Neural progenitor cell (in vitro differentiated cells): ENCODE data around the gene SF3B6. TPM values are rescaled to one million over a fixed set of nuclear protein-coding genes. Genes with fewer than 3 reads are reported as not detected.

Source experiments
- DNase-seq: peaks from one replicate; pipeline ENCODE4 v3.0.0-alpha.2; 2016; ENCODE audit warnings: low spot score
- H2AFZ ChIP-seq: fragments of 200-600 bp; sonication (generic); replicated peaks from 2 replicates; pipeline ENCODE4 v1.6.1; 2016; ENCODE audit warnings: antibody characterized with exemption
- H3F3A ChIP-seq: fragments of 200-600 bp; sonication (generic); 2 replicates; pipeline ENCODE4 v1.6.1; 2016; ENCODE audit warnings: antibody characterized with exemption, low read depth
- H3K27ac ChIP-seq: fragments of 200-600 bp; sonication (generic); 2 replicates; pipeline ENCODE4 v1.5.1; 2016; ENCODE audit warnings: mild to moderate bottlenecking
- H3K27me3 ChIP-seq: fragments of 200-600 bp; sonication (generic); 2 replicates; pipeline ENCODE4 v1.6.1; 2016; ENCODE audit warnings: mild to moderate bottlenecking, moderate library complexity
- H3K36me3 ChIP-seq: fragments of 200-600 bp; sonication (generic); 2 replicates; pipeline ENCODE4 v1.5.1; 2016
- H3K4me1 ChIP-seq: fragments of 200-600 bp; sonication (generic); 2 replicates; pipeline ENCODE4 v1.6.1; 2016; ENCODE audit warnings: mixed run types
- H3K4me2 ChIP-seq: fragments of 200-600 bp; sonication (generic); 2 replicates; pipeline ENCODE4 v1.6.1; 2016
- H3K4me3 ChIP-seq: fragments of 200-600 bp; sonication (generic); 2 replicates; pipeline ENCODE4 v1.5.1; 2016
- H3K79me2 ChIP-seq: fragments of 200-600 bp; sonication (generic); 2 replicates; pipeline ENCODE4 v1.6.1; 2016; ENCODE audit warnings: low read depth
- H3K9ac ChIP-seq: fragments of 200-600 bp; sonication (generic); 2 replicates; pipeline ENCODE4 v1.6.1; 2016
- H3K9me3 ChIP-seq: fragments of 200-600 bp; sonication (generic); 2 replicates; pipeline ENCODE4 v1.5.1; 2016; ENCODE audit warnings: low read depth
- H4K20me1 ChIP-seq: fragments of 200-600 bp; sonication (generic); 2 replicates; pipeline ENCODE4 v1.6.1; 2016; ENCODE audit warnings: low read depth
- H3K27ac Mint-ChIP-seq: 3 replicates; pipeline ENCODE4 v1.8.0; 2021; ENCODE audit warnings: mixed read lengths
- H3K27me3 Mint-ChIP-seq: 2 replicates; pipeline ENCODE4 v1.8.0; 2022; ENCODE audit warnings: low read depth, mild to moderate bottlenecking, inconsistent platforms, moderate library complexity, mixed read lengths; ENCODE audit not compliant: insufficient read depth
- H3K36me3 Mint-ChIP-seq: 3 replicates; pipeline ENCODE4 v1.8.0; 2021; ENCODE audit warnings: mixed read lengths
- H3K4me1 Mint-ChIP-seq: 3 replicates; pipeline ENCODE4 v1.8.0; 2021; ENCODE audit warnings: mixed read lengths
- H3K4me3 Mint-ChIP-seq: 3 replicates; pipeline ENCODE4 v1.8.0; 2021; ENCODE audit warnings: mild to moderate bottlenecking, moderate library complexity, mixed read lengths
- H3K9me3 Mint-ChIP-seq: 3 replicates; pipeline ENCODE4 v1.8.0; 2020; ENCODE audit warnings: mixed read lengths
- CTCF ChIP-seq: fragments of 200-600 bp; sonication (generic); IDR thresholded peaks from 2 replicates; pipeline ENCODE4 v1.5.1; 2017; ENCODE audit warnings: antibody characterized with exemption, mild to moderate bottlenecking
- EZH2 ChIP-seq: fragments of 200-600 bp; sonication (generic); IDR thresholded peaks from 2 replicates; pipeline ENCODE4 v1.6.1; 2017; ENCODE audit warnings: antibody characterized with exemption, mild to moderate bottlenecking, moderate library complexity
- EZH2phosphoT487 ChIP-seq: fragments of 200-600 bp; sonication (generic); IDR thresholded peaks from 2 replicates; pipeline ENCODE4 v1.6.1; 2017; ENCODE audit warnings: antibody characterized with exemption
- total RNA-seq: library from RNA; depleted of rRNA; stranded (reverse); fragments of >200 nt; gene quantifications from 2 replicates; pipeline ENCODE4 v1.2.3, GENCODE V29; 2015; ENCODE audit warnings: low replicate concordance

SF3B6 gene
- total RNA-seq, 1 donor from 2014 or later, result 329 TPM

- H3K36me3 Mint-ChIP-seq, result peaks cover 16% of the 10 kb centered on the region
- H3F3A ChIP-seq, result peaks cover 36% of the 10 kb centered on the region
- peaks cover 11% of the 10 kb centered on the region for H3K36me3 ChIP-seq
- no peak overlapping the region for H3K27ac ChIP-seq
- no peaks in the 10 kb centered on the region for H3K27me3 ChIP-seq
- H3K4me1 Mint-ChIP-seq, result peaks cover 22% of the 10 kb centered on the region
- H2AFZ ChIP-seq, result peak overlapping the region; percentile 41
- no peaks in the 10 kb centered on the region for H3K4me1 ChIP-seq
- peaks cover 11% of the 10 kb centered on the region for H4K20me1 ChIP-seq
- no peaks in the 10 kb centered on the region for H3K9me3 ChIP-seq
- peaks cover 32% of the 10 kb centered on the region for H3K79me2 ChIP-seq
- peaks cover 4% of the 10 kb centered on the region for H3K27me3 Mint-ChIP-seq
- no peak overlapping the region for H3K27ac Mint-ChIP-seq
- H3K9ac ChIP-seq, result no peak overlapping the region
- no peaks in the 10 kb centered on the region for H3K9me3 Mint-ChIP-seq
- peak overlapping the region; percentile 96 for H3K4me3 Mint-ChIP-seq
- DNase-seq, result no peak
- peak overlapping the region; percentile 86 for H3K4me2 ChIP-seq
- TF ChIP-seq CTCF (no peak), EZH2phosphoT487 (no peak), EZH2 (no peak)
- H3K4me3 ChIP-seq, result peak overlapping the region; percentile 79
These were observed 1.4 kb upstream of the SF3B6 start for GRCh38 chr2:24077535-24077877.

GRCh38 chr2:24076849-24077534 lies 866 bp upstream of the SF3B6 start:
- Histone ChIP-seq H4K20me1 (peaks cover 11% of the 10 kb centered on the region), H3K79me2 (peaks cover 37% of the 10 kb centered on the region), H3K27me3 (no peaks in the 10 kb centered on the region), H3K4me3 (peak overlapping the region; percentile 79), H3K27ac (no peak overlapping the region), H3K36me3 (peaks cover 11% of the 10 kb centered on the region), H2AFZ (peak overlapping the region; percentile 41), H3K4me2 (peak overlapping the region; percentile 86), H3K9ac (no peak overlapping the region), H3F3A (peaks cover 36% of the 10 kb centered on the region), H3K4me1 (no peaks in the 10 kb centered on the region), H3K9me3 (no peaks in the 10 kb centered on the region)
- TF ChIP-seq CTCF, result no peak
- TF ChIP-seq EZH2, result no peak
- TF ChIP-seq EZH2phosphoT487, result no peak
- DNase-seq, result peak; percentile 45
- Mint-ChIP-seq H3K4me1 (peaks cover 22% of the 10 kb centered on the region), H3K27ac (no peak overlapping the region), H3K4me3 (peak overlapping the region; percentile 96), H3K36me3 (peaks cover 15% of the 10 kb centered on the region), H3K9me3 (no peaks in the 10 kb centered on the region), H3K27me3 (peaks cover 4% of the 10 kb centered on the region)

- Histone ChIP-seq H3K4me2 (peak overlapping the region; percentile 86), H3K4me1 (no peaks in the 10 kb centered on the region), H3K27ac (no peak overlapping the region), H3K9me3 (no peaks in the 10 kb centered on the region), H3K79me2 (peaks cover 48% of the 10 kb centered on the region), H3K27me3 (no peaks in the 10 kb centered on the region), H4K20me1 (peaks cover 25% of the 10 kb centered on the region), H3K9ac (peak overlapping the region; percentile 81), H2AFZ (no peak overlapping the region), H3K4me3 (peak overlapping the region; percentile 79), H3F3A (peaks cover 36% of the 10 kb centered on the region), H3K36me3 (peaks cover 11% of the 10 kb centered on the region)
- Mint-ChIP-seq H3K9me3 (no peaks in the 10 kb centered on the region), H3K27ac (no peak overlapping the region), H3K4me1 (peaks cover 22% of the 10 kb centered on the region), H3K36me3 (peaks cover 11% of the 10 kb centered on the region), H3K27me3 (peaks cover 4% of the 10 kb centered on the region), H3K4me3 (peak overlapping the region; percentile 96)
- TF ChIP-seq EZH2 (no peak), EZH2phosphoT487 (no peak), CTCF (no peak)
- DNase-seq, result no peak
These were observed 867 bp downstream of the SF3B6 start for GRCh38 chr2:24075259-24075658.
